IPS-18a (cell line): Measurements from ENCODE around the gene ZNF547.
A peak's percentile ranks its signal among the peaks of the same experiment; 100 is the strongest.

Experiments
- H3K27ac ChIP-seq: one replicate; pipeline ENCODE4 v1.5.1; 2013; ENCODE audit warnings: low read length
- H3K27me3 ChIP-seq: one replicate; pipeline ENCODE4 v1.6.1; 2013; ENCODE audit warnings: mild to moderate bottlenecking, low read length; ENCODE audit not compliant: control insufficient read depth, insufficient read depth
- H3K36me3 ChIP-seq: one replicate; pipeline ENCODE4 v1.6.1; 2013; ENCODE audit warnings: low read depth, low read length; ENCODE audit not compliant: control insufficient read depth
- H3K4me1 ChIP-seq: one replicate; pipeline ENCODE4 v1.6.1; 2013; ENCODE audit warnings: low read depth, low read length; ENCODE audit not compliant: control insufficient read depth
- H3K4me3 ChIP-seq: one replicate; pipeline ENCODE4 v1.5.1; 2013; ENCODE audit warnings: low read length
- H3K9ac ChIP-seq: one replicate; pipeline ENCODE4 v1.6.1; 2013; ENCODE audit warnings: mild to moderate bottlenecking, low read length, moderate library complexity
- H3K9me3 ChIP-seq: one replicate; pipeline ENCODE4 v1.6.1; 2013; ENCODE audit warnings: low read depth, low read length; ENCODE audit not compliant: control insufficient read depth

Gene ZNF547

GRCh38 chr19:57410877-57411671 lies 47.7 kb downstream of the ZNF547 start, which contains the start of gene ZNF17:
TSS of gene ZNF17 (plus strand) at chr19:57411161. CDS start at chr19:57413616, 2,455 bp downstream.
- H3K4me3 ChIP-seq = peak within 1 kb of the TSS; percentile 89
- no peak within 1 kb of the TSS for H3K27ac ChIP-seq
- no peaks in the 10 kb centered on the region for H3K4me1 ChIP-seq
- no peaks in the 10 kb centered on the region for H3K9me3 ChIP-seq
- H3K36me3 ChIP-seq = no peaks in the 10 kb centered on the region
- no peaks in the 10 kb centered on the region for H3K27me3 ChIP-seq
- peak within 1 kb of the TSS; percentile 68 for H3K9ac ChIP-seq

GRCh38 chr19:57419439-57419838 lies 56.1 kb downstream of the ZNF547 start:
- H3K27ac ChIP-seq = no peak overlapping the region
- H3K9ac ChIP-seq = no peak overlapping the region
- H3K4me3 ChIP-seq = no peak overlapping the region
- peaks cover 27% of the 10 kb centered on the region for H3K36me3 ChIP-seq
- no peaks in the 10 kb centered on the region for H3K27me3 ChIP-seq
- H3K9me3 ChIP-seq = no peaks in the 10 kb centered on the region
- H3K4me1 ChIP-seq = no peaks in the 10 kb centered on the region

GRCh38 chr19:57421037-57421436 lies 57.7 kb downstream of the ZNF547 start:
- peaks cover 27% of the 10 kb centered on the region for H3K36me3 ChIP-seq
- no peaks in the 10 kb centered on the region for H3K9me3 ChIP-seq
- H3K4me3 ChIP-seq = no peak overlapping the region
- no peaks in the 10 kb centered on the region for H3K4me1 ChIP-seq
- H3K27ac ChIP-seq = no peak overlapping the region
- H3K9ac ChIP-seq = no peak overlapping the region
- H3K27me3 ChIP-seq = no peaks in the 10 kb centered on the region
